Neural progenitor cell (in vitro differentiated cells): ENCODE measurements around the gene PGAP6. TPM values are rescaled to one million over a fixed set of nuclear protein-coding genes. Genes with fewer than 3 reads are reported as not detected.

ENCODE experiments used
- DNase-seq: peaks from one replicate; pipeline ENCODE4 v3.0.0-alpha.2; 2016; ENCODE audit warnings: low spot score
- H2AFZ ChIP-seq: fragments of 200-600 bp; sonication (generic); replicated peaks from 2 replicates; pipeline ENCODE4 v1.6.1; 2016; ENCODE audit warnings: antibody characterized with exemption
- H3F3A ChIP-seq: fragments of 200-600 bp; sonication (generic); 2 replicates; pipeline ENCODE4 v1.6.1; 2016; ENCODE audit warnings: antibody characterized with exemption, low read depth
- H3K27ac ChIP-seq: fragments of 200-600 bp; sonication (generic); 2 replicates; pipeline ENCODE4 v1.5.1; 2016; ENCODE audit warnings: mild to moderate bottlenecking
- H3K27me3 ChIP-seq: fragments of 200-600 bp; sonication (generic); 2 replicates; pipeline ENCODE4 v1.6.1; 2016; ENCODE audit warnings: mild to moderate bottlenecking, moderate library complexity
- H3K36me3 ChIP-seq: fragments of 200-600 bp; sonication (generic); 2 replicates; pipeline ENCODE4 v1.5.1; 2016
- H3K4me1 ChIP-seq: fragments of 200-600 bp; sonication (generic); 2 replicates; pipeline ENCODE4 v1.6.1; 2016; ENCODE audit warnings: mixed run types
- H3K4me2 ChIP-seq: fragments of 200-600 bp; sonication (generic); 2 replicates; pipeline ENCODE4 v1.6.1; 2016
- H3K4me3 ChIP-seq: fragments of 200-600 bp; sonication (generic); 2 replicates; pipeline ENCODE4 v1.5.1; 2016
- H3K79me2 ChIP-seq: fragments of 200-600 bp; sonication (generic); 2 replicates; pipeline ENCODE4 v1.6.1; 2016; ENCODE audit warnings: low read depth
- H3K9ac ChIP-seq: fragments of 200-600 bp; sonication (generic); 2 replicates; pipeline ENCODE4 v1.6.1; 2016
- H3K9me3 ChIP-seq: fragments of 200-600 bp; sonication (generic); 2 replicates; pipeline ENCODE4 v1.5.1; 2016; ENCODE audit warnings: low read depth
- H4K20me1 ChIP-seq: fragments of 200-600 bp; sonication (generic); 2 replicates; pipeline ENCODE4 v1.6.1; 2016; ENCODE audit warnings: low read depth
- H3K27ac Mint-ChIP-seq: 3 replicates; pipeline ENCODE4 v1.8.0; 2021; ENCODE audit warnings: mixed read lengths
- H3K27me3 Mint-ChIP-seq: 2 replicates; pipeline ENCODE4 v1.8.0; 2022; ENCODE audit warnings: low read depth, mild to moderate bottlenecking, inconsistent platforms, moderate library complexity, mixed read lengths; ENCODE audit not compliant: insufficient read depth
- H3K36me3 Mint-ChIP-seq: 3 replicates; pipeline ENCODE4 v1.8.0; 2021; ENCODE audit warnings: mixed read lengths
- H3K4me1 Mint-ChIP-seq: 3 replicates; pipeline ENCODE4 v1.8.0; 2021; ENCODE audit warnings: mixed read lengths
- H3K4me3 Mint-ChIP-seq: 3 replicates; pipeline ENCODE4 v1.8.0; 2021; ENCODE audit warnings: mild to moderate bottlenecking, moderate library complexity, mixed read lengths
- H3K9me3 Mint-ChIP-seq: 3 replicates; pipeline ENCODE4 v1.8.0; 2020; ENCODE audit warnings: mixed read lengths
- CTCF ChIP-seq: fragments of 200-600 bp; sonication (generic); IDR thresholded peaks from 2 replicates; pipeline ENCODE4 v1.5.1; 2017; ENCODE audit warnings: antibody characterized with exemption, mild to moderate bottlenecking
- EZH2 ChIP-seq: fragments of 200-600 bp; sonication (generic); IDR thresholded peaks from 2 replicates; pipeline ENCODE4 v1.6.1; 2017; ENCODE audit warnings: antibody characterized with exemption, mild to moderate bottlenecking, moderate library complexity
- EZH2phosphoT487 ChIP-seq: fragments of 200-600 bp; sonication (generic); IDR thresholded peaks from 2 replicates; pipeline ENCODE4 v1.6.1; 2017; ENCODE audit warnings: antibody characterized with exemption
- total RNA-seq: library from RNA; depleted of rRNA; stranded (reverse); fragments of >200 nt; gene quantifications from 2 replicates; pipeline ENCODE4 v1.2.3, GENCODE V29; 2015; ENCODE audit warnings: low replicate concordance

PGAP6 gene
- total RNA-seq, 1 donor from 2014 or later = 16.7 TPM

- Mint-ChIP-seq H3K4me1 (peaks cover 9% of the 10 kb centered on the region), H3K36me3 (peaks cover 4% of the 10 kb centered on the region), H3K27ac (peak overlapping the region; percentile 83), H3K4me3 (peak overlapping the region; percentile 92), H3K9me3 (no peaks in the 10 kb centered on the region), H3K27me3 (peaks cover 3% of the 10 kb centered on the region)
- Histone ChIP-seq H3K4me1 (peaks cover 4% of the 10 kb centered on the region), H3K4me3 (peak overlapping the region; percentile 46), H3K9me3 (no peaks in the 10 kb centered on the region), H3K79me2 (no peaks in the 10 kb centered on the region), H3K27me3 (no peaks in the 10 kb centered on the region), H3K4me2 (peak overlapping the region; percentile 74), H3K36me3 (no peaks in the 10 kb centered on the region), H3F3A (peaks cover 5% of the 10 kb centered on the region), H4K20me1 (peaks cover 14% of the 10 kb centered on the region), H2AFZ (no peak overlapping the region), H3K27ac (no peak overlapping the region), H3K9ac (no peak overlapping the region)
- no peak for DNase-seq
- TF ChIP-seq CTCF (no peak), EZH2 (no peak), EZH2phosphoT487 (no peak)
Measured at GRCh38 chr16:370979-371514, 10.7 kb downstream of the PGAP6 start.

- no peaks in the 10 kb centered on the region for H3K9me3 Mint-ChIP-seq
- Histone ChIP-seq H2AFZ (no peak within 1 kb of the TSS), H3K4me2 (peak within 1 kb of the TSS; percentile 74), H3K9ac (no peak within 1 kb of the TSS), H3K9me3 (no peaks in the 10 kb centered on the region), H3K36me3 (no peaks in the 10 kb centered on the region), H3K4me3 (peak within 1 kb of the TSS; percentile 46), H3K27ac (no peak within 1 kb of the TSS), H3K4me1 (peaks cover 4% of the 10 kb centered on the region), H4K20me1 (peaks cover 14% of the 10 kb centered on the region), H3K27me3 (no peaks in the 10 kb centered on the region), H3F3A (peaks cover 5% of the 10 kb centered on the region), H3K79me2 (no peaks in the 10 kb centered on the region)
- TF ChIP-seq CTCF = no peak
- no peak for TF ChIP-seq EZH2
- no peak for TF ChIP-seq EZH2phosphoT487
- peaks cover 3% of the 10 kb centered on the region for H3K27me3 Mint-ChIP-seq
- peaks cover 4% of the 10 kb centered on the region for H3K36me3 Mint-ChIP-seq
- peak within 1 kb of the TSS; percentile 83 for H3K27ac Mint-ChIP-seq
- H3K4me3 Mint-ChIP-seq = peak within 1 kb of the TSS; percentile 92
- DNase-seq = peak; percentile 96
- H3K4me1 Mint-ChIP-seq = peaks cover 9% of the 10 kb centered on the region
Measured at GRCh38 chr16:370443-370842, 11.3 kb downstream of the PGAP6 start, which contains the start of gene MRPL28. Gene MRPL28 (minus strand): TSS chr16:370538. CDS start chr16:370218, 320 bp downstream.

- Histone ChIP-seq H3K27me3 (no peaks in the 10 kb centered on the region), H3K4me1 (peaks cover 4% of the 10 kb centered on the region), H3K27ac (no peak overlapping the region), H3K9me3 (no peaks in the 10 kb centered on the region), H2AFZ (no peak overlapping the region), H3K36me3 (no peaks in the 10 kb centered on the region), H4K20me1 (peaks cover 14% of the 10 kb centered on the region), H3K4me2 (peak overlapping the region; percentile 74), H3K79me2 (no peaks in the 10 kb centered on the region), H3F3A (peaks cover 5% of the 10 kb centered on the region), H3K9ac (no peak overlapping the region), H3K4me3 (peak overlapping the region; percentile 46)
- Mint-ChIP-seq H3K4me3 (peak overlapping the region; percentile 77), H3K36me3 (peaks cover 4% of the 10 kb centered on the region), H3K27me3 (peaks cover 3% of the 10 kb centered on the region), H3K9me3 (no peaks in the 10 kb centered on the region), H3K4me1 (peaks cover 9% of the 10 kb centered on the region), H3K27ac (no peak overlapping the region)
- peak; percentile 47 for DNase-seq
- TF ChIP-seq EZH2phosphoT487 (no peak), CTCF (no peak), EZH2 (no peak)
Measured at GRCh38 chr16:369866-370436, 11.8 kb downstream of the PGAP6 start.
